Activated T-cell treated with anti-CD3 and anti-CD28 coated beads for 4 hours (primary cell): Measurements from ENCODE around the gene PAX5.

ENCODE experiments used
- DNase-seq: peaks from one replicate; pipeline ENCODE4 v3.0.0-alpha.2; 2020

The PAX5 gene

DNA sequence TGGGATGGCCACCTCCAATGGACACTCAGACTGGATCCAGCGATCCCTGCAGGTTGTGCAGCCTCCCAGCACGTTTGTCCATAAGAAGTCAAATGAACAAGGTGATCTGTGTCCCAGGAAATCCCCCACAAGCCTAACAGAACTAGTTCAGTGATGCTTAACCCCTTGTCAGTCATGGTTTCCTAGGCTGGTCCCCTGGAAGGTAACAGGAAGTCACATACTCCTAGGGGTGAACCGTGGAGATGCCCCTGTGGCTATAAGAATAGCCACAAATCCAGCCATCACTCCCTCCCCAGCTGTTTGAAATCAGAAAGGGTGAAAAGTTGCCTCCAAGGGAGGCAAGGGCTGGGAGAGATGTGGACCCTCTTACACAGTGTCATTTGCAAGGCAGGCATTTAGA, 22.5 kb downstream of the PAX5 start:
- DNase-seq: no peak

DNA sequence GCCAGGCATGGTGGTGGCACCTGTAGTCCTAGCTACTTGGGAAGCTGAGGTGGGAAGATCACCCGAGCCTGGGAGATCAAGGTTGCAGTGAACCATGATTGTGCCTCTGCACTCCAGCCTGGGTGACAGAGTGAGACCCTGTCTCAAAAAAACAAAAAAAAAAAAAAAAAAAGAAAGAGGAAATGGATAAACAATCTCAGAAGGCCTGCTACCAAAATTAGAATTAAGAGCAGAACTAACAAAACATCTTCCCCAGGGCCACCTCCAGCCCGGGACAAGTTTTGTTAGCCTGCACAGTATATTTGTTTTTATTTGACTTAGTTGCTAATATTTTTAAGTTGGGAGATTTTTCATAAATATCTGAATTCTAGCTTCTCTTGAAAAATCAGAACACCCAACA, 23.1 kb downstream of the PAX5 start:
- no peak for DNase-seq

DNA sequence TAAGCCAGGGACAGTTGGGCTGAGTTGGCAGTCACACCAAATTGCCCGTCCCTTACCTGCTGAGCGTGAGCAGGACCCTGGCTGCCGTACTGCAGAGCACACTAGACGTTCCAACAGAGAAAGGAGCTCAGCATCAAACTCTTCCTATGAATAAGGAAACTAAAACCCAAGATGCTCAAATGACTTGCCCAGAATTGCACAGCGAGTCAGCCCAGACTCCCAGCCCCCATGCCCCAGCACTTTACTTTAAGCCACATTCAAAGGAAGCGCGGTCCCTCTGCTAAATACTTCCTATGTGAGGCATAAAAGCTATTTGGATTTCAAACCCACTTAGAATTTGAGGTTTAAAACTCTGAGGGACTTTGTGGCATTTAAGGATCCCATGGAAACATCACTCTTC, 23.9 kb downstream of the PAX5 start:
- DNase-seq: no peak

DNA sequence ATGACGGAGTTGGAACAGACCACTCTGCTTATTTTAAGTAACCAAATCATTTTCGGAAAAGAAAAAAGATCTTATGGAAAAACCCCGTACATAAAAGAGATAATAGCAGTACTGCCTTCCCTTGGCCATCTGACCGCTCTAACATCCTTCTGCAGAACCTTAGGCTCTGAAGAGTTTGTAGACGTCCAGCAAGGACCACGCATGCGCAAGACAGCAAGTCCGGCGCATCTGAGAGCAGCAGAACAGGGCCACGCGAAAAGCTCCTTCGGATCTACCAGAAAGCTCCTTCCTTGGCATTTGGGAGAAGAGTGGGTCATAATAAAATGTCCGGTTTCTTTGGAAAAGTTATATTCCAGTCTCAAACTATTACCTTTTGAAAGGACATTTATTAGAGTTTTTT, 26.8 kb downstream of the PAX5 start:
- no peak for DNase-seq

DNA sequence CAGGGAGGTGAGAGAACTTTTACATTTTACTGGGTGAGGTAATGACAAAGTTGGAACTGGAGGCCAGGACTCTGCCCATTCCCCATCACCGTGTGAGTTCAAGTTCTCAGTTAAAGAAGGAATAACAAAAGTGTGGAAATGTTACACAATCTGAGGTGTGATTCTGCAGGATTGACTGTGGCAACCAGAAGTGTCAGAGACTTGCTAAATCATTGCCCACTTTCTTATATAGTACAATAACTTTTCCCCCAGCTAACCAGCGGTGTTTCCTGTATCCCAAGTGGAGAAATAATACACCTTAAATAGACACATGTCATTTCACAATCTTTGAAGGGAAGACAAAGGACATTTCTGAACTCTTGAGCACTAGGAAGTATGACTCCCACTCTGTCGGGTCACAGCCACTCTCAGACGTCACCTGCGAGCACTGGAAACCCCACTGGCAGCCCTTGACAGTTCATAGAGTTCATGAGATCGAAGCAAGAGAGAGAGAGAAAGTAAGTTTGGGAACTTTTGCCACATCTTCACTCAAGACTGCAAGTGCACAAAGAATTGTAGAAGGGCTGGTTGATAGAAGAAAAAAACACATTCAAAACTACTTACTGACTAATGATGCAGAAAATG, 28.4 kb downstream of the PAX5 start:
- no peak for DNase-seq

DNA sequence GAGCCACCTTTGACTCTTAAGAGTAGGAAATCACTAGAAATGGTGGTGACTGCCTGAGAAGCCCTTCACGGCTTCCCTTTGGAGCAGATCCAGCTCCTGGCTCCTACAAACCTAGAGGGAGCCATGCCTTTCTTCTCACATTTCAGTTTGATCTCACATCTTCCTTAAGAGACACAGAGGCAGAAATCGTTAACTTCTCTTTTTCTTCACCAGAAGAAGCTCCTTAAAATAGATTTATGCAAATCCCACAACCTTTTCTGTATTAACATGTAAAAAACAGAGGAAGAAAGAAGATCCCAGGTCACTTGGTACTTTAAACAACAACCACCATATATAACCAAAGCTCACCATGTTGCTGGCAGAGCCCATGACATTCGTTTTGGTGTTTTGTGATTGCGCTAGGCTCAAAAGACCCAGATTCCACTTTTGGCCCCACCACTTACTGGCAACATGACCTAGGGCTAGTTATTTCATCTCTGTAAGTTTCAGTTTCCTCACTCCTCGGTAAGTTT, 29.6 kb downstream of the PAX5 start:
- no peak for DNase-seq

DNA sequence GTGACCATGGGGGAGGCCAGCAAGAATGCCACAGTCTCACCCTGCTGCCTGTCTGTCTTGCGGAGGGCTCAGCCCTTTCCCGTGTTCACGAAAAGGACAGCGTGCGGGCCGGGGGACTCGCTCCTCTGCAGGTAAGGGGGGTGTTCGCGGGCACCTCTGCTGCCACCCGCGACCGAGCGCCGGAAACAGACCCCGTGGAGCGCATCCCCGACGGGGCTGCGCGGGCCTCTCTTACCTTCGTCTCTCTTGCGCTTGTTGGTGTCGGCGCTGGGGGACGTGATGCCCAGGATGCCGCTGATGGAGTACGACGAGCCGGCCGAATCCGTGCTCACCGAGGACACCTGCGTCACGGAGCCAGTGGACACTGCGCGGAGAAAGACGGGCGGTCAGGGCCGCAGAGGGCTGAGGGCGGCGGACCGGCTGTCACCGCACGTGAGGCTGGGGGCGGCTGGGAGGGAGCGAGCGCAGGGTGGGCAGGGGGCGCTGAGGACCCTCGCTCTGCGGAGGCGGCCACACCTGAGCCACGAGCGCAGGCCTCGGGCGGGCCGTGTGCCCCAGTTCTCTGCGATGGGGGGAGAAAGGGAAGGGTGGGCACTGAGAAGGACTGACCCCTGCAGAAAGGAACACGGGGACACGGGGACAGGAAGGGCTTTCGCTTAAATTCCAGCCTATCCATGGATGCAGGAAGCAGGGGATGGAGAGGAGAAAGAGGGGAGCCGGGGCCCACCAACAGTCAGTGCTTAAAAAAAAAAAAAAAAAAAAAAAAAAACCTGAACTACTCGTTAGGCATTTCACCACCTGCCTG, 31.5 kb downstream of the PAX5 start:
- no peak for DNase-seq

DNA sequence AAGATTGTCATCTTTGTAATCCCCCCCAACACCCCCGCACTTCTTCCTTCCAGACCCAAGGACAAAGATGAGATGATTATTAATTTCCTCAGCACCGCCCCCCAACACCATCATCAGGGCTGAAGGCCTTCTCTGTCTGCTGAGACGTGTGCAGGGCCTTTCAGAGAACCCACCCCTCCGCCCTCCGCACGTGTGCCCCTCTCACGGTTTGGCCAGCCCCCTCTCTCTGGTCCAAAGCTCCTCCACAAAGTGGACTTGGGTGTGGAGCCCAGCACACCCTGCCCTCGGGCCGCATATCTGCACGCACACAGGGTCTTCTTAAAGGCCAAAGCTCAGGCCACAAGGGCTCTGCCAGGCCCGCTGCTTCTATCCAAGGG, 32.0 kb downstream of the PAX5 start:
- DNase-seq: no peak

DNA sequence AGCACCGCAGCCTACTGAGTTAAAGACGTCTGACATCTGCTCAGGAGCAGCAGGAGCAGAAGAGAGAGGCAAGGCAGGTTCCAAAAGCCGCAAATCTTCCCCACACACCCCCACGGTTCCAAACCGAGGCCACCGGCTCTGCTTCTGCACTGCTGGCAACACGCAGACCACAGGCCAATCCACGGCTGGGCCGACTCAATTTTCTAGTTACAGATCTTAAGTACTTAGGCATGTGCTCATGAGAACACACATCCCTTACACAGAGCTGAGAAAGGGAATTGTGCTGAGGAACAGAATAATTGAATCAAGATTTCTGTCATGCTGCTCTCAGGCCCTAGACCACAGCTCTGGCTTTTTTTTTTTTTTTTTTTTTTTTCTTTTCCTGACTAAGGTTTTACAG, 32.6 kb downstream of the PAX5 start:
- DNase-seq: no peak

DNA sequence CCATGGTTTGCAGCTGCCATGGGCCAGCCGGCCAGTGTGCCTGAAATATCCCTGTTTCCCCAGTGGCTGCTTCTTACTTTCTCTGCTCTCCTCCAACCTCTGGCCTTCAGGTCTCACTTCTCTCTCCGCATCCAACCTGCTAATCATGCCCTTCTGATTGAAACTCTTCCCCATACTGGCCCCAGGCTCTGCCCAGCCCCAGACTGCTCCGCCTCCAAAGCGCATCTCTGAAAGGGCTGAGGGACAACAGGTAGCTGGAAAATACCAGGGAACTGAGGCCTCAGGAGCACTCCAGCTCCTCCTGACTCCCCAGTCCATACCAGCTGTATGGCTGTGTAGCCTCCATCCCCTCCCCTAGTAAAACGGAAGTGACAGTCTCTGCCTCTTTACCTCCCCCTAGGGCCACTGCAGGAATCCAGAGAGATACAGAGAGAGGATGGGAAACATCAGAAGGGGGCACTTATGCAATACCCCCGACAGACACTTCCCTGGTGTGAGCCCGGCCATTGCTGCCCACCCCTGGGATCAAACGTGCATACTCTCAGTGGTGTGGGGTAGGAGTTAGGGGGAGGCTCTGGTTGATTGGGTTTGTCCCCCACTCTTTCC, 34.2 kb downstream of the PAX5 start:
- no peak for DNase-seq

DNA sequence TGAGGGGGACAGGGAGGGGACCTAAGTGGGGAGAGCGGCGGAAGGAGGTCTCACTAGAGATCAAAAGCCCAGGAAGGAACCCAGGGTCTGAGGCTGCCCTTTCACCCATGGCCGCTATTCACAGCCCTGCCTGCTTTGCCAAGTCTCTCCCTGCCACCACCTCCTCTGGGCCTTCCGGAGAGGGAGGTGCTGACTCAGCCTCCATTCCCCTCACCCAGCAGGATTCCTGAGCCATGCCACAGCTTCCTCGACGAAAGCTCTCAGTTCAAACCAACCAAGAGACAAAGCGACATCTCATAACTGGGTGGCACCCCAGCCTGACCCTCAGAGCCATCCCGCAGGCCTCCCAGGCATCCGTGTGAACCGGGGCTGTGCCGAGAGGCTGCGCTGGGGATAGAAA, 36.7 kb downstream of the PAX5 start:
- DNase-seq: no peak

DNA sequence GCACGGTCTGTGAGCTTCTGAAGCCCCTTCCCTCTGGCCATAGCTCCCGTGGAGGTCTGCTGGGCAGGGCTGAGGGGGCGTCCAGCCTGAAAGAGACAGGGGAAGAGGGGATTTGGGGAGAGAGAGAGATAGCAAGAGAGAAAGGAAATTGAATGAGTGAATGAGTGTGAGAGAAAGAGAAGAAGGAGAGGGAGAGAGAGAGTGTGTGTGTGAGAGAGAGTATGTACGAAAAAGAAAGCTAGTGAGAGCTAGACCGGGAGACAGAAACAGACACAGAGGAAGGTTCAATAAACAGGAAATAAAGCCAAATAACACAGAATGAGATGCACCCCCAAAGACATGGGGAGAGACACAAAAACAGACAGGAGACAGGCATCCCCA, 37.4 kb downstream of the PAX5 start:
- no peak for DNase-seq

DNA sequence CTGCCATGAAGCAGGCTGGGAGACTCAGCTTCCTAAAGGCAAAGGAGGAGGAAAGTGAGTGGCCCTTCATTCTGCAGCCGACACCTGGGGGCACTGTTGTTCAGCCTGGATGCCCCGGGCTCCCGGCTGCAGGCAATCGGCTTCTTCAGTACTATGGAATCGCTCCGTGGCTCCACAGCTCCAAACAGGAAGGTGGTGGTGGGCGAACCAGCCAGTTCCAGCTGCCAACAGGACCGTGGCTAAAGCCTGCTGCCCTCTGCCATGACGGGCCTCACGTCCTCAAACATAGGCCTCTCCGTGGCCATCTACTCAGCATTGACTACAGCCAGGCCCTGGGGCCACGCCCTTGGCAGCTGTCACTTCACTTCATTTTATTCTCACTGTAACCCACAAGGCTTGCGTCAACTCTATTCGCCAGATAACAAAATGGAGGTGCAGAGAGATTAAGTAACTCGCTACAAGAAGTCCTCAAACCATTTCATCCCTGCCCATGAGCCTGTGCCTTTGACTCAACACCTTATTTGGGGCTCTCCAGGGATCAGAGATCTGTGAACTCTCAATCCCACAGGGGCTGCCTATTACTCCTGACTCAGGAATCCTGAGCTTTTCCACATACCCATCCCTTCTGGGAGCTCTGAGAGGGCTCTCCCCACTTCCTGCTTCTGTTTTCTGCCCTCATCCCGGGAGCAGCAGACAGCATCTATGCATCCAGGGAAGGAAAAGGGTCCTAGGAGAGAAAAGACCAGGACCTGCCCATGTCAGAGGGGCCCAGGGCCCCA, 38.0 kb downstream of the PAX5 start:
- peak; percentile 40 for DNase-seq

DNA sequence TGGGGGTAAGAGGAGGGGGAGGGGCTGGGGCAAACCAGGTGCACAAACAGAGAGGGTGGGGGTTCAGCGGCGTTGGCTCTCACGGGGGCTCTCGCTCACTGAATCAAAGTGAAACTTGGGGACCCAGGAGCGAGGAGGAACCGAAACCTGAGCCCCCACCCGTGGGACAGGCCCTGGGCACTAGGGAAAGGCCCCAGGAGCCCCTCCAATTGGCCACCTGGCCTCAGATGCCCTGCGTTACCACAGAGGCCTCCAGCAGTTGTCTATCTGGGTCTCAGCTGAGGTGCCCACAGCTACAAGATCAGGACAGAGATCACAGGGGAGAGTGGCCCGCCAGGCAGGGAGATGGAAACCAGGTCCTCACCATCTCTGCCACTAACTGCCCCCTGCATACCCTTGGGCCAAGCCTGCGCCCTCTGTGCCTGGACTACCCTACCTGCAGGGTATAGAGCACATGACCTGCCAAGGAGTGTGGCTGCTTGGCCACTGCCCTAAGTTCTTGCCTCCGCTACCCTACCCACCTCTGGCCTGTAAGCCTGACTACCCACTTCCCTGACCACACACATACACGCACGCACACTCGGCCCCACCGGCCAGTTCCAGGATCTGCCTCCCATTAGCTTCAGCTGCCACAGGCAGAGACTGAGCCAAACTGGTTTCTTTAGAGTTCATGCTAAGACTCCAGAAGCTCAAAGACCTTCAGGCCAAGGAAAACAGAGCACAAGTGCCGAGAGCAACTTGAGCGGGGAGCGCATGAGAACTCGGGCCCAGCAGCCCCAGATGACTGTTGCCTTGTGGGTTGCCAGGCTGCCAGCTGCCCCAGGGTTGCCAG, 39.9 kb downstream of the PAX5 start:
- no peak for DNase-seq

DNA sequence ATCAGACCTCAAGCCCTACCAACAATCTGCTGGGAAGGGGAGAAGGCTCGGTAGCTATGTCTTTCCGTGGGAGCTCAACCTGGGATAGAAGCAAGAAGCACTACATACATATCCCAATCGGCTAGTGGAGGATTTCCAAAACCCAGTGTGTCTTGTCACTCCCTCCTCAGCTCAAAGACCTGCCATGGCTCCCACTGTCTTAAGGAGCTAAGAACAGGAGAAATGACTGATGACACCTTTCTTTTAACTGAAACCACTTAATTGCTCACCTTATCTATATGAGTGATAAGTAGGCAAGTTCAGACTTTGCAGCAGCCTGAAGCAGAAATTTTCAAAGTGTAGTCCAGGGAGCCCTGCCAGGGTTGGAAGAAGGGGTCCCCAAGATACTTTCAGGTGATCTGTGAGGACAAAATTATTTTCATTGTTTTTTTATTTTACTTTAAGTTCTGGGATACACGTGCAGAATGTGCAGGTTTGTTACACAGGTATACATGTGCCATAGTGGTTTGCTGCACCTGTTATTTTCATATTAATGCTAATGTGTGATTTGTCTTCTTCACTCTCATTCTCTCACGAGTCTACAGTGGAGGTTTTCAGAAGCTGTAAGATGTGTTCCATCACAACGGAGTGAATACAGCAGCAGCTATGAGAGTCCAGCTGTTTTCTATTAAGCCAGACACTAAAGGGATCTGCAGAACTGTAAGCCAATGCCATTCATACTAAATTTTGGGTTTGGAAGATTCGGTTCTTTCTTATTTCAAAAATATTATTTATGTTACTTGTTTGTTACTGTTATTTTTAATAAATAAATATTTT, 41.4 kb downstream of the PAX5 start:
- DNase-seq: no peak

DNA sequence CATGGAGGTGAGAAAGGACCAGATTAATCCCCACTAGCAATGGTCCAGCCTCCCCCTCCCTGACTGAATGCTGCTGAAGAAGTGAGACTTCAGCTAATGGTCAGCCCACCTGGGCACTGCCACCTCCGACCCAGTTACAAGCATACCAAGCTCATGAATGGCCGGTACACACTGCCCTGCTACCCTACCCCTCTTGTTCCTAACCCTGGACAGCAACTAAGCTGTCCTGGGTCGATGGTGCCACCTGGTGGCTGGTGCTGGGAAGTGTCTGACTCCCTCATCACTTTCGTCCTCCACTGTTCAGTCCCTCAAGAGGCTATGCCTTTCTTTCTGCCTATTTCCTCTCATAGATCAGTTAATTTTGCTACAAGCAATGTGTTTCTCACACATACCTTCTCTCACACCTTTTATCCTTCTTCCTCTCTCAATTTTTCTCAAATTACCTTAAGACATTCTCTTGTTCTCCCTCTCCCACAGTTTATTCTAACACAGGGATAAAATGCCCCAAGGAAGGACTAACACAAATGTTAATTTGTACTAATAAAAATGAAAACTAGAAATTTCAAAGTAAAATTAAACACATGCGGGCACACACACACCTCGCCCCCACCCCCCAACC, 42.4 kb downstream of the PAX5 start:
- no peak for DNase-seq

DNA sequence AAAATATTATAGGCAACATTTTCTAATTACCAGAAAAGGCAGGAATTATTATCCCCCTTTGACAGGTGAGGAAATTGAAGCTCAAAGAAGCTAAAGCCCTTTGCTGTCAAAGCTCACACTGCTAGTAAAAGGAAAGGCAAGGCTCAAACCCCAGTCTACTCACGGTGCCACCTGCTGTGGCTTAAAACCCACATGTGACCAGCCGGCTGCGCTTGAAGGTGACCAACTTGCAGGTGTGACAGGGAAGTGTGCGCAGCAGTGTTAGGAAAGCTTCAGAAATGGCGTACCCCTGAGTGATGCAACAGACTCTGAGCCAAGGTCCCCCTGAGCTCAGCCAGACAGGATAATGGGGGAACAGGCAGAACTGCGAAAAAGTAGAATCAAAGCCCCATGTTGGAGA, 45.2 kb downstream of the PAX5 start:
- no peak for DNase-seq

DNA sequence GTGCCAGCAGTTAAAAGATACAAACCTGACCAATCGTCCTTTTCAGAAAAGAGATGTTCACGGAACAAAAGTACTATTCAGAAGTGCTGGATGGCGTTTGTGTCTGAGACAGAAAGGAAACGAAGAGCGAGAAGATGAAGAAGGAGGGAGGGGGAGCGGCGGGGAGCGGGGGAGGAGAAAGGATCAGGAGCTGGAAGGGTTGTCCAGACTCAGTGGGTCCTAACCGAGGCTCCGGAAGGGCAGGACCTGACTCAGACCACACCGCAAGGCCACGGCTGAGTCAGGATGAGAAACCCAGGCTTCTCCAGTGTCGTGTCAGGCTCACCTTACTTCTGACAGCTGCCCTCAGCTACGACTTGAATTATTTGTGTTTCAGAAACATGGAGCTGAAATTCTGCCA, 46.2 kb downstream of the PAX5 start:
- DNase-seq: no peak

DNA sequence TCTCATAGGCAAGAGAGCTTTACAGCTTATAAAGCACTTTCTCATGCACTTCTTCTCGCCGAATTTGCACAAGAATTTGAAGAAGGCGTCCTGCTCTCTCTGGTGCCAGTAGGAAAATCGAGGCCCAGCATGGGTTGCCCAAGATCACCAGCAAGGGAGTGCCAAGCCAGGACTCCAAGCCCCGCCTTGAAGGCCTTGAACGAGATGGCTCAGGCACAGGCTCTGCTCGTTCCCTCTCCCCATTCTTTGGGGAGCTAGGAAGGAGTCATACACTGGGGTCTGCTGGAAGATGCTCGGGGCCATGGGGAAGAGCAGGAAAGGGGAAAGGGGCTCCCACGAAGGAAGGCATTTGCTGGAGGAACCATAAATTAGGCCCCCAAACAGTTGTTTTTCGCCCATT, 46.7 kb downstream of the PAX5 start:
- no peak for DNase-seq

DNA sequence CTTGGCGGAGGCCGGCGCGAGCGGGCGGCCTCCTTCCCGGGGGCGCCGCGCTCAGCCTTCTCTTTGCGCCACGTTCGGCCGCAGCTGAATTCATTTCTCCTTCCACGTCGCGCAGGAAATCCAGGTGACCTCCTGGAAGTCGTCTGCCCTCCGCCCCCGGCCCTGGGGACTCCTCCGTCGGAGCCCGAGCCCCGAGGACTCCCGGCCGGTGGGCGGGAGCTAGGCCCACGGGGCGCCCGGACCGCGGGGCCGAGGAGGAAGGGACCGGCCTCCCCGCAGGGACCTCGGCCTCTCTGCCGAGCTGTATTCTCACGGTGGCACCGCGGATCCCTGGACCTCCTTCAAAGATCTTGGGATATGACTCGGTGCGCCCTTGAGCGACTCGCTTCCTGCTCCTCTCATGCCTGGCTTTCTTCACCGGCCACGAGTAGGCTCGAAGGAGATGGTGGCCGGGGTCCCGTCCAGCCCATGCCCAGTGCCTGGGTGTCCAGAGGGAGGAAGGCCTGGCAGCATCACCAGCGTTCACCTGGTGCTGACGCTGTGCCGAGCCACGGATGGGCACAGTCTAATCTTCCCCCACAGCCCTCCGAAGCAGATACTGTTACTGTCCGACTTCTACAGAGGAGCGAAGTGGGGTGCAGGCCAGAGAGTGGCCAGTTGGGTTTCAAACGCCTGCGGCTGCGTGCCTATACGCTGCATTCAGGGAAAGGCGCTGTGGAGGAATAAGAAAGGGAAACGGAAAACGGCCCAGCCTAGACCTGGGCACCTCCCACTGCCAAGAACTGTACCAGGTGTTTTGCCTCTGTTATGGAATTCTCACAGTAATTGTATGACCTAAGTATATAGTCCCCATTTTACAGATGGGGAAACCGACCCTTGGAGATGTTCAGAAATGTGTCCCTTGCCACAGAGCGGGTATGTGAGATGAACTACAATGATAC, 47.3 kb downstream of the PAX5 start:
- DNase-seq: no peak
